Measurements from ENCODE around the gene TAP1. TPM values are rescaled to one million over a fixed set of nuclear protein-coding genes. Genes with fewer than 3 reads are reported as not detected.
A peak's percentile ranks its signal among the peaks of the same experiment; 100 is the strongest.

The TAP1 gene
- total and polyA plus RNA-seq, 2 of the 4 experiments (the other 2 are of a cell fraction), result 20.1 to 27.6 TPM

DNA sequence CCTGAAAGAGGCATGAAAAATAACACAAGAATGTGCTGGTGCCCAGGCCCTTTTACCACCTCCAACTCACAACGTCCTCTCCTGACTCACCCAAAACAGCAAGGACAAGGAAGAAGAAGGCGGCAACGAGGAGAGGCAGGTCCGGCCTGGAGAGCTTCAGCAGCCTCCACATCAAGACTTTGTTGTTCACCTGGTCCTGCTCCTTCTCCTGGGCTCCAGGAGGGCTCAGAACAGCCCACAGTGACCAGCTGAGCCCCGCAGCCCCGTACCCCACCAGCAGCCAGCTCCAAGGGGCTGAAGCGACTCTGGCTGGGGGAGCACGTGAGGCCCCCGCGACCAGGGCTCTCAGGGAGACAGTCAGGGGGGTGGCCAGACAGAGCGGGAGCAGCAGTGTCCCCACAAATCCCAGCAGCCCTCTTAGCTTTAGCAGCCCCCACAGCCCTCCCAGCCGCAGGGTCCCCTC, 15.8 kb downstream of the TAP1 start:
- in situ Hi-C loops (cut with MboI; ENCODE audit: low sequenced_read_pairs) (no loop called here), intact Hi-C loops (cut with micrococcal nuclease) (loop anchor here (1.0 kb wide), 3 partner anchors 17 to 116 kb away; partner anchors contain the start of genes HLA-DMA and PSMB9), dilution Hi-C loops (cut with HindIII; ENCODE audit: low sequenced_read_pairs, unreplicated experiment) (no loop called here)
- ATAC-seq (ENCODE audit: low read depth) (no peak), DNase-seq (no peak)
- Histone ChIP-seq H2AFZ (replicated peaks; ENCODE audit: low read length, poor library complexity) (peak overlapping the region; percentile 98), H3K56ac (ENCODE audit: extremely low read depth, insufficient read depth, low read length) (no peak overlapping the region), H4K91ac (ENCODE audit: insufficient read depth, low read depth, low read length) (no peak overlapping the region; the same call in 1 of the 2 replicates), H3K4ac (ENCODE audit: low read depth, low read length) (no peak overlapping the region), H3K9me3 (ENCODE audit: control insufficient read depth, insufficient read depth, low read length) (no peaks in the 10 kb centered on the region), H2BK20ac (ENCODE audit: low read depth, low read length) (no peak overlapping the region), H3K36me3 (ENCODE audit: control insufficient read depth, insufficient read depth, low read length) (peaks cover 12% of the 10 kb centered on the region), H4K5ac (ENCODE audit: low read depth, low read length) (no peak overlapping the region), H4K8ac (ENCODE audit: low read depth in 2 of 2, low read length in 2 of 2) (peak overlapping the region in 1 of 2 experiments; percentile 48; a peak in 1 of 4 replicates), H2BK15ac (ENCODE audit: low read depth, low read length) (no peak overlapping the region), H3K4me3 (ENCODE audit: insufficient read depth, low read depth, low read length) (peak overlapping the region; percentile 89), H3K9ac (ENCODE audit: low read depth, low read length) (peak overlapping the region; percentile 47), H2AK5ac (ENCODE audit: low read depth, low read length) (peak overlapping the region; percentile 36; the same call in 1 of the 2 replicates), H3K23ac (ENCODE audit: low read depth, low read length) (0 out of 2 replicates have a peak overlapping the region, but pooled peaks have one; percentile 38), H3K14ac (replicated peaks; ENCODE audit: low read depth, low read length) (peak overlapping the region; percentile 21; the same call in 1 of the 2 replicates), H3K18ac (ENCODE audit: low read depth, low read length) (no peak overlapping the region), H4K20me1 (ENCODE audit: insufficient read depth, low read length) (no peaks in the 10 kb centered on the region), H2AK9ac (replicated peaks; ENCODE audit: low read depth, low read length, poor library complexity) (peak overlapping the region; percentile 90), H2BK5ac (ENCODE audit: low read depth, low read length, poor library complexity, severe bottlenecking) (peak overlapping the region; percentile 17), H3K9me1 (ENCODE audit: insufficient read depth, low read length) (peaks cover 3% of the 10 kb centered on the region; the same call in 1 of the 2 replicates), H3K27me3 (ENCODE audit: control insufficient read depth, insufficient read depth, low read length) (no peaks in the 10 kb centered on the region), H3K27ac (ENCODE audit: insufficient read depth, low read length) (peak overlapping the region; percentile 59; the same call in 1 of the 2 replicates), H3K79me1 (ENCODE audit: low read depth in 1 of 2, low read length in 2 of 2) (peaks cover 2 to 14% of the 10 kb centered on the region in 2 experiments; a peak in 2 of 4 replicates), H3K4me1 (ENCODE audit: control insufficient read depth, insufficient read depth, low read length) (peaks cover 6% of the 10 kb centered on the region), H3K4me2 (ENCODE audit: low read depth, low read length) (peak overlapping the region; percentile 78), H2BK120ac (ENCODE audit: low read depth, low read length) (no peak overlapping the region)
- no peak for TF ChIP-seq RCOR1 (IDR thresholded peaks at IDR 0.05; ENCODE audit: insufficient replicate concordance, low read length)
- no peak for TF ChIP-seq ELK1 (IDR thresholded peaks at IDR 0.05; ENCODE audit: borderline replicate concordance, low read depth, low read length)
- no peak for TF ChIP-seq CEBPB (IDR thresholded peaks at IDR 0.05; ENCODE audit: low read depth, low read length)
- no peak for TF ChIP-seq POLR2A (IDR thresholded peaks at IDR 0.05; ENCODE audit: low read depth, low read length)
- TF ChIP-seq CTCF (conservative IDR thresholded peaks at IDR 0.05; ENCODE audit: low read depth, low read length), result no peak
- TF ChIP-seq MAFK (IDR thresholded peaks at IDR 0.05; ENCODE audit: low read depth, low read length), result no peak
- no peak for TF ChIP-seq BHLHE40 (IDR thresholded peaks at IDR 0.05; ENCODE audit: low read depth, low read length)
- ChIA-PET POLR2A (ENCODE audit: unreplicated experiment) (interaction anchor here (0.6 to 0.7 kb wide), 2 partner anchors 410 to 744 kb away, joined by 6 to 9 read pairs; no protein-coding TSS in a partner anchor), CTCF (interaction anchor here (1.0 to 2.7 kb wide), 9 partner anchors 9 to 135 kb away, joined by 3 to 44 read pairs (median 10); partner anchors contain the start of genes PSMB9 and TAP1)
- BruUV-seq (replicated peaks), result no TSS peak
- WGBS, 2 experiments (ENCODE audit: extremely low coverage in 2 of 2, insufficient read length in 1 of 2), result 53% methylated on average over 5 of the region's 12 CpGs; no CpG with 5 or more reads in 1 of the 2 experiments
